Uterine smooth muscle cell (primary cell): ENCODE data around the gene KHSRP. TPM values are rescaled to one million over a fixed set of nuclear protein-coding genes. Genes with fewer than 3 reads are reported as not detected.

ENCODE experiments used
- total RNA-seq: library from RNA; depleted of rRNA; stranded (reverse); fragments of >200 nt; gene quantifications from 2 replicates; pipeline ENCODE4 v1.2.3, GENCODE V29; 2014

The KHSRP gene
- 94.7 and 125 TPM in 2 replicates for total RNA-seq

GRCh38 chr19:6424195-6424938 is at the start of gene KHSRP:
Gene KHSRP (minus strand): TSS chr19:6424811. CDS start chr19:6424701, 110 bp downstream.

GRCh38 chr19:6464070-6464873 is 39.7 kb upstream of the KHSRP start, which contains the start of gene CRB3:
Gene CRB3 (plus strand): TSS chr19:6464271. CDS start chr19:6464702, 431 bp downstream.

GRCh38 chr19:6459262-6460098 is 34.9 kb upstream of the KHSRP start, which contains the start of gene SLC25A23:
Gene SLC25A23 (minus strand): TSS chr19:6459792. CDS start chr19:6459628, 164 bp downstream.

GRCh38 chr19:6433663-6434062 is 9.1 kb upstream of the KHSRP start, which contains the start of gene SLC25A41:
Gene SLC25A41 (minus strand): TSS chr19:6433763. CDS start chr19:6433693, 70 bp downstream.

GRCh38 chr19:6393074-6393982 is 31.3 kb downstream of the KHSRP start, which contains the start of gene GTF2F1:
Gene GTF2F1 (minus strand): TSS chr19:6393164. CDS start chr19:6392995, 169 bp downstream.

GRCh38 chr19:6375411-6376010 is 49.1 kb downstream of the KHSRP start, which contains the start of gene PSPN:
Gene PSPN (minus strand): TSS chr19:6375933. CDS start chr19:6375849, 84 bp downstream.

GRCh38 chr19:6372594-6373095 is 52.0 kb downstream of the KHSRP start, which contains the start of gene ALKBH7:
Gene ALKBH7 (plus strand): TSS chr19:6372794. CDS start chr19:6372821, 27 bp downstream.

Other genes starting within 250 kb of the KHSRP start
- 5.2 and 6.5 TPM in 2 replicates for gene MLLT1, start 144.8 kb downstream of the KHSRP start, total RNA-seq
- not detected in 2 replicates for gene ACER1, start 91.2 kb downstream of the KHSRP start, total RNA-seq
- 53.1 and 69.3 TPM in 2 replicates for gene CLPP, start 63.3 kb downstream of the KHSRP start, total RNA-seq
- gene ALKBH7, start 52.0 kb downstream of the KHSRP start, total RNA-seq, result 27.4 and 27.7 TPM in 2 replicates
- 0.33 and 0.87 TPM in 2 replicates for gene PSPN, start 48.9 kb downstream of the KHSRP start, total RNA-seq
- gene GTF2F1, start 31.6 kb downstream of the KHSRP start, total RNA-seq, result 56.7 and 57.9 TPM in 2 replicates
- gene SLC25A41, start 9.0 kb upstream of the KHSRP start, total RNA-seq, result 0.11 TPM in 1 of 2 replicates, not detected in the other
- gene SLC25A23, start 35.0 kb upstream of the KHSRP start, total RNA-seq, result 11.7 and 29.0 TPM in 2 replicates
- 0.12 TPM in 1 of 2 replicates, not detected in the other for gene CRB3, start 39.5 kb upstream of the KHSRP start, total RNA-seq
- not detected in 2 replicates for gene DENND1C, start 57.0 kb upstream of the KHSRP start, total RNA-seq
- not detected in 2 replicates for gene TUBB4A, start 77.5 kb upstream of the KHSRP start, total RNA-seq
- gene TNFSF9, start 106.2 kb upstream of the KHSRP start, total RNA-seq, result 0.11 TPM in 1 of 2 replicates, not detected in the other
- gene CD70, start 166.3 kb upstream of the KHSRP start, total RNA-seq, result not detected in 2 replicates
- not detected in 2 replicates for gene TNFSF14, start 245.3 kb upstream of the KHSRP start, total RNA-seq